ENCODE measurements around the gene ARL13B.

- TF ChIP-seq CTCF (IDR thresholded peaks at IDR 0.05), result no peak
- no peak for TF ChIP-seq POLR2A (IDR thresholded peaks at IDR 0.05)
- no peak for TF ChIP-seq POLR2AphosphoS5 (IDR thresholded peaks at IDR 0.05)
These were observed 22.0 kb downstream of the ARL13B start for GRCh38 chr3:94001827-94002495.
